Endothelial cell (in vitro differentiated cells): Measurements from ENCODE around the gene SNRPB. TPM values are rescaled to one million over a fixed set of nuclear protein-coding genes. Genes with fewer than 3 reads are reported as not detected.
"Not testable (repeated sequence)": the region's sequence is repeated elsewhere in the genome, so short reads cannot be mapped to it uniquely, and the experiment has no call there.

ENCODE experiments used
- DNase-seq: peaks from one replicate; pipeline ENCODE4 v3.0.0; 2021; ENCODE audit warnings: low spot score
- H3K27ac Mint-ChIP-seq: one replicate; pipeline ENCODE4 v1.8.0; 2021; ENCODE audit warnings: mixed read lengths, inconsistent platforms; ENCODE audit not compliant: unreplicated experiment
- H3K27me3 Mint-ChIP-seq: one replicate; pipeline ENCODE4 v1.8.0; 2021; ENCODE audit warnings: mild to moderate bottlenecking, moderate library complexity, mixed read lengths, inconsistent platforms; ENCODE audit not compliant: unreplicated experiment
- H3K36me3 Mint-ChIP-seq: one replicate; pipeline ENCODE4 v1.8.0; 2021; ENCODE audit warnings: mild to moderate bottlenecking, low read depth, mixed read lengths, inconsistent platforms; ENCODE audit not compliant: unreplicated experiment
- H3K4me1 Mint-ChIP-seq: one replicate; pipeline ENCODE4 v1.8.0; 2021; ENCODE audit warnings: mild to moderate bottlenecking, mixed read lengths, inconsistent platforms; ENCODE audit not compliant: unreplicated experiment
- H3K4me3 Mint-ChIP-seq: one replicate; pipeline ENCODE4 v1.8.0; 2021; ENCODE audit warnings: mild to moderate bottlenecking, mixed read lengths, inconsistent platforms; ENCODE audit not compliant: unreplicated experiment
- H3K9me3 Mint-ChIP-seq: one replicate; pipeline ENCODE4 v1.8.0; 2021; ENCODE audit warnings: mixed read lengths, inconsistent platforms; ENCODE audit not compliant: unreplicated experiment
- CTCF ChIP-seq: fragments of 200-600 bp; sonication (generic); IDR thresholded peaks from one replicate; pipeline ENCODE4 v1.5.0; 2021; ENCODE audit warnings: antibody characterized with exemption; ENCODE audit not compliant: unreplicated experiment
- total RNA-seq: library from RNA; stranded (reverse); fragmentation: NEBNext Ultra II Directional; extraction: Animal tissue kit (Norgen Biotek cat#: 25700); gene quantifications from one replicate; pipeline ENCODE4 v1.2.1, GENCODE V29; 2021; ENCODE audit not compliant: unreplicated experiment

SNRPB gene
- total RNA-seq, 1 donor from 2014 or later = 195 TPM

- Mint-ChIP-seq H3K27ac (peak overlapping the region; percentile 61), H3K36me3 (peaks cover 2% of the 10 kb centered on the region), H3K4me1 (peaks cover 18% of the 10 kb centered on the region), H3K9me3 (no peaks in the 10 kb centered on the region), H3K4me3 (peak overlapping the region; percentile 98), H3K27me3 (peaks cover 2% of the 10 kb centered on the region)
- no peak for TF ChIP-seq CTCF
- DNase-seq = no peak
Measured at GRCh38 chr20:2507875-2508630, 37.5 kb upstream of the SNRPB start.

- Mint-ChIP-seq H3K4me1 (peaks cover 18% of the 10 kb centered on the region), H3K36me3 (peaks cover 6% of the 10 kb centered on the region), H3K27me3 (peaks cover 5% of the 10 kb centered on the region), H3K9me3 (no peaks in the 10 kb centered on the region), H3K27ac (no peak overlapping the region), H3K4me3 (peak overlapping the region; percentile 98)
- TF ChIP-seq CTCF = no peak
- DNase-seq = no peak
Measured at GRCh38 chr20:2507464-2507863, 36.9 kb upstream of the SNRPB start.

GRCh38 chr20:2506426-2506825 lies 35.8 kb upstream of the SNRPB start:
- H3K9me3 Mint-ChIP-seq, DNase-seq, H3K27ac Mint-ChIP-seq, H3K4me3 Mint-ChIP-seq, H3K27me3 Mint-ChIP-seq, H3K36me3 Mint-ChIP-seq: not testable (repeated sequence)
- peaks cover 18% of the 10 kb centered on the region for H3K4me1 Mint-ChIP-seq

- H3K4me3 Mint-ChIP-seq, H3K27ac Mint-ChIP-seq, H3K9me3 Mint-ChIP-seq, DNase-seq, H3K27me3 Mint-ChIP-seq: not testable (repeated sequence)
- Mint-ChIP-seq H3K4me1 (peaks cover 18% of the 10 kb centered on the region), H3K36me3 (peaks cover 17% of the 10 kb centered on the region)
Measured at GRCh38 chr20:2504803-2505202, 34.2 kb upstream of the SNRPB start.

- H3K27me3 Mint-ChIP-seq, H3K27ac Mint-ChIP-seq, H3K4me3 Mint-ChIP-seq, DNase-seq, H3K9me3 Mint-ChIP-seq: not testable (repeated sequence)
- peaks cover 12% of the 10 kb centered on the region for H3K4me1 Mint-ChIP-seq
- peaks cover 27% of the 10 kb centered on the region for H3K36me3 Mint-ChIP-seq
Measured at GRCh38 chr20:2502808-2503384, 32.3 kb upstream of the SNRPB start.

- Mint-ChIP-seq H3K4me3 (no peak overlapping the region), H3K4me1 (no peaks in the 10 kb centered on the region)
- TF ChIP-seq CTCF = no peak
Measured at GRCh38 chr20:2485661-2486060, 15.1 kb upstream of the SNRPB start.

More at GRCh38 chr20:2485661-2486060, 15.1 kb upstream of the SNRPB start:
- DNase-seq = no peak
- peaks cover 41% of the 10 kb centered on the region for H3K36me3 Mint-ChIP-seq
- H3K9me3 Mint-ChIP-seq = no peaks in the 10 kb centered on the region
- peaks cover 3% of the 10 kb centered on the region for H3K27me3 Mint-ChIP-seq
- no peak overlapping the region for H3K27ac Mint-ChIP-seq
